Measurements from ENCODE around the gene NSL1. TPM values are rescaled to one million over a fixed set of nuclear protein-coding genes. Genes with fewer than 3 reads are reported as not detected.
"Not testable (repeated sequence)": the region's sequence is repeated elsewhere in the genome, so short reads cannot be mapped to it uniquely, and the experiment has no call there.

NSL1 gene
- total and polyA plus RNA-seq, 8 donors, result 5.4 to 16.2 (median 9.3) TPM

DNA sequence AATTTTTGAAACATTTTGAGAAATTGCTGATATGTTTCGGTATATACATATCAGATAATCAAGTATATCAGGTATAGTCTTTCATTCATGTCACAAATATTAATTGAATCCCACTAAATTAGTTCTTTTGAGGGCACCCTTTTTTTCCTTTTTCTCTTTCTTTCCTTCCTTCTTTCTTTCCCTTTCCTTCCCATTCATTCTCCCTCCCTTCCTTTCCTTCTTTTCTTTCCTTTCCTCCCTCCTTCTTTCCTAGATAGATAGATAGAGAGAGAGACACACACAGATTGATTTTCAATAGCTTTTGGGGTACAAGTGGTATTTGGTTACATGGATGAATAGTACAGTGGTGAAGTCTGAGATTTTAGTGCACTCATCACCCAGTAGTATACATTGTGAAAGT, 5.7 kb downstream of the NSL1 start:
- Histone ChIP-seq H3K9me3 (no peaks in the 10 kb centered on the region), H3K27ac (no peak overlapping the region), H3K36me3 (no peaks in the 10 kb centered on the region), H3K4me1 (peaks cover 4 to 13% (median 8%) of the 10 kb centered on the region in 3 donors), H3K27me3 (no peaks in the 10 kb centered on the region), H3K4me3 (no peak overlapping the region)
- DNase-seq (no peak), ATAC-seq (no peak), FAIRE-seq (no peak)
- intact Hi-C loops (cut with DNase I), result loop anchor here in 1 of 3 donors (5.0 kb wide), 1 partner anchor 119 kb away; no protein-coding TSS in a partner anchor
- WGBS, 2 donors, result 94 to 96% methylated on average over 1 of the region's 1 CpG
- TF ChIP-seq, protein P1, sequence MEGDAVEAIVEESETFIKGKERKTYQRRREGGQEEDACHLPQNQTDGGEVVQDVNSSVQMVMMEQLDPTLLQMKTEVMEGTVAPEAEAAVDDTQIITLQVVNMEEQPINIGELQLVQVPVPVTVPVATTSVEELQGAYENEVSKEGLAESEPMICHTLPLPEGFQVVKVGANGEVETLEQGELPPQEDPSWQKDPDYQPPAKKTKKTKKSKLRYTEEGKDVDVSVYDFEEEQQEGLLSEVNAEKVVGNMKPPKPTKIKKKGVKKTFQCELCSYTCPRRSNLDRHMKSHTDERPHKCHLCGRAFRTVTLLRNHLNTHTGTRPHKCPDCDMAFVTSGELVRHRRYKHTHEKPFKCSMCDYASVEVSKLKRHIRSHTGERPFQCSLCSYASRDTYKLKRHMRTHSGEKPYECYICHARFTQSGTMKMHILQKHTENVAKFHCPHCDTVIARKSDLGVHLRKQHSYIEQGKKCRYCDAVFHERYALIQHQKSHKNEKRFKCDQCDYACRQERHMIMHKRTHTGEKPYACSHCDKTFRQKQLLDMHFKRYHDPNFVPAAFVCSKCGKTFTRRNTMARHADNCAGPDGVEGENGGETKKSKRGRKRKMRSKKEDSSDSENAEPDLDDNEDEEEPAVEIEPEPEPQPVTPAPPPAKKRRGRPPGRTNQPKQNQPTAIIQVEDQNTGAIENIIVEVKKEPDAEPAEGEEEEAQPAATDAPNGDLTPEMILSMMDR (IDR thresholded peaks at IDR 0.05), result no peak

DNA sequence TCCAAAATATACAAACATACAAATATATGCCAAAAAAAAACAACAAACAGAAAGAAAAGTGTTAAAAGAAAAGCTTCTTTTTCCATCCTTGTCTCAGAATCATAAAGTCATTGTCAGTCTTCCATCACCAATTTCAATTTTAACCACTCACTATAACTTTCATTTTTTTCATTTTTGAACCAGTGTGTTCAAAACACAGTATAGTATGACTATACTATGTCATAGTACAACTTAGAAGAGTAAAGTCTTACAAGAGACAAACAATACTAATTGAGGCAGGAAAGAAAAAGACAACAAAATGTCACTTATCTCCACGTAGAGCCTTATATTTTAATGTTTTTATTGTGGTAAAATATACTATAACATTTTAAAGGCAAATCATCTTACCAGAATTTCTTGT, 7.6 kb downstream of the NSL1 start:
- Histone ChIP-seq H3K4me3 (no peak overlapping the region), H3K27ac (no peak overlapping the region), H3K36me3 (no peaks in the 10 kb centered on the region), H3K9me3 (no peaks in the 10 kb centered on the region), H3K27me3 (no peaks in the 10 kb centered on the region), H3K4me1 (peaks cover 0 to 2% (median 2%) of the 10 kb centered on the region in 3 donors)
- intact Hi-C loops (cut with DNase I), result no loop called here
- TF ChIP-seq, protein P1 (IDR thresholded peaks at IDR 0.05), result no peak
- WGBS, 2 donors, result 75 to 89% methylated on average over 1 of the region's 1 CpG
- FAIRE-seq (no peak), DNase-seq (no peak), ATAC-seq (no peak)

DNA sequence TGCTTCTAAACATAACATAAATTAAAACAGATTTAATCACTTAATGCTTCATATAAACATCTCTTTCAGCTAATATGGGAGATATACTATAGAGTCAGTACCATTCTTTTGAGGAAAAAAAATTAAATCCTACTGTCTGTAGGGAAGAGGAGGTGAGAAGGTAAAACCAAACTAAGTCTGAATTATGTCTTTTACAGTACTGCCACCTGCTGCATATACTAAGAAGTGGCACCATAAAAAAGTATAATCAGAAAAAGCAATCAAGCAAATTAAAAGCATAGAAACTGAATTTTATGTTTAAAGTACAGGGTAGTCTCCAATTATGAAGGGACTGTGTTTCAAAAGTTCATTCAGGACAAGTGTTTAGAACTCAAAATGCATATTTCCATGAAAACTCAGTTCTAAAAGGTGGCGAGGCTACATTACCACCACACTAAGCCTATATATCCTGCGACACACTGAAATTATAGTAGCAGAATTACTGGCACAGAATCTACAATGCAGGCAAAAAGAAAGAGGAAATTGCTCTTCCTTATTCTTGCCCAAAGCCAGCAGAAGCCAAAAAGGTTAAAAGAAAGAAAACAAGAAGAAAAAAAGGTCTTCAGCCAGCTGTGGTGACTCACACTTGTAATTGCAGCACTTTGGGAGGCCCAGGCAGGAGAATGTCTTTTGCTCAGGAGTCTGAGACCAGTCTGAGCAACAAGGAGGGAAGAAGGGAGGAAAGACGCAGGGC, 9.0 kb downstream of the NSL1 start:
- no peak overlapping the region for H3K4me3 ChIP-seq
- H3K36me3 ChIP-seq, result no peaks in the 10 kb centered on the region
- no peaks in the 10 kb centered on the region for H3K4me1 ChIP-seq
- H3K9me3 ChIP-seq, result no peaks in the 10 kb centered on the region
- H3K27ac ChIP-seq, result no peak overlapping the region
- no peak for DNase-seq
- TF ChIP-seq, protein P1 (IDR thresholded peaks at IDR 0.05), result peak in 3 of 4 donors; percentile 32 to 42 (median 33)
- no peak for FAIRE-seq
- 93 to 97% methylated on average over 3 of the region's 3 CpGs for WGBS, 2 donors
- no peaks in the 10 kb centered on the region for H3K27me3 ChIP-seq
- ATAC-seq, result peak in 3 of 4 donors; percentile 70 to 78 (median 77)
- intact Hi-C loops (cut with DNase I), result no loop called here

DNA sequence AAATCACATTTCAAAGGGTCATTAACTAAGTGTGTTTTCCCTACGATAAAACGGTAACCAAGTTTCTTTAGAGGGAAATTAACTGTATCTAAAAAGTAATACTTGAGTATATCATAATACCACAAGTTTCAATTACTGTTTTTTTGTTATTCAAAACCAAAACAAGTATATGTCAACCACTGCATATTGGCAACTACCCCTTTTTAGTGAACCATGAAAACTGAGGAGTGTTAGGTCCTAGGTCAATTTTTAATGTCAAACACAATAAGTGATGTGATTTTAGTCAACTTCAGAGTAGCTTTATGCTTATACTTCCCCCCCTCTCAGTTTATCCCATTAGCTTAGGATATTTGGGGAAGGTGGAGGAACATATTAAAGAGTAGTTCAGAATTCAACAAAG, 10.4 kb downstream of the NSL1 start:
- Histone ChIP-seq H3K9me3 (no peaks in the 10 kb centered on the region), H3K36me3 (no peaks in the 10 kb centered on the region), H3K4me3 (no peak overlapping the region), H3K4me1 (no peaks in the 10 kb centered on the region), H3K27ac (no peak overlapping the region), H3K27me3 (no peaks in the 10 kb centered on the region)
- WGBS, 2 donors, result 93 to 99% methylated on average over 2 of the region's 2 CpGs
- FAIRE-seq (no peak), DNase-seq (no peak), ATAC-seq (no peak)
- intact Hi-C loops (cut with DNase I), result no loop called here
- TF ChIP-seq, protein P1 (IDR thresholded peaks at IDR 0.05), result no peak

DNA sequence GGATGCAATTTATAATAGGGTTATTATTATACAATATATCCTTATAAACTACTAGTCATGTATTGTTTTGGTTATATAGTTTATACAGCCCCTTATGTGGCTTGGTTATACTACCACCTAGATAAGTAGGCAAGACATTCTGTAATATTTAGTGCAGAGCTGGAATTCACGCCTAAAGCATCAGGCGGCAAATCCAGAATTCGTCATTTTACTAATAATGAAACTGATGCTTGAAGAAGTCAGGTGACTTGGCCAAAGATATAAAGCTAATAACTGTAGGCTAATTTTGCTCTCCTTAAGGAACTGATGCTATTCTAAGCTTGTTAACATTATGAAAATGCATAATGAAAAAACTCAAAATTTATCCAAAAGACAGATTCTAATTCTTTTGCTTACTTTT, 10.8 kb downstream of the NSL1 start:
- DNase-seq (no peak), FAIRE-seq (no peak), ATAC-seq (no peak)
- Histone ChIP-seq H3K4me1 (no peaks in the 10 kb centered on the region), H3K4me3 (no peak overlapping the region), H3K27me3 (no peaks in the 10 kb centered on the region), H3K9me3 (no peaks in the 10 kb centered on the region), H3K27ac (no peak overlapping the region), H3K36me3 (no peaks in the 10 kb centered on the region)
- 92 to 98% methylated on average over 3 of the region's 3 CpGs for WGBS, 2 donors
- intact Hi-C loops (cut with DNase I), result no loop called here
- TF ChIP-seq, protein P1 (IDR thresholded peaks at IDR 0.05), result no peak

DNA sequence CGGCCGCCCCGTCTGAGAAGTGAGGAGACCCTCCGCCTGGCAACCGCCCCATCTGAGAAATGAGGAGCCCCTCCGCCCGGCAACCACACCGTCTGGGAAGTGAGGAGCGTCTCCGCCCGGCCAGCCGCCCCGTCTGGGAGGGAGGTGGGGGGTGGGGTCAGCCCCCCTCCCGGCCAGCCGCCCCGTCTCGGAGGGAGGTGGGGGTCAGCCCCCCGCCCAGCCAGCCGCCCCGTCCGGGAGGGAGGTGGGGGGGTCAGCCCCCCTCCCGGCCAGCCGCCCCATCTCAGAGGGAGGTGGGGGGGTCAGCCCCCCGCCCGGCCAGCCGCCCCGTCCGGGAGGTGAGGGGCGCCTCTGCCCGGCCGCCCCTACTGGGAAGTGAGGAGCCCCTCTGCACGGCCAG, 12.5 kb downstream of the NSL1 start:
- intact Hi-C loops (cut with DNase I), result not testable (repeated sequence)

More for the DNA sequence above, 12.5 kb downstream of the NSL1 start:
- not testable (repeated sequence) for H3K4me1 ChIP-seq, FAIRE-seq, H3K9me3 ChIP-seq, H3K36me3 ChIP-seq, H3K27me3 ChIP-seq, H3K4me3 ChIP-seq, H3K27ac ChIP-seq, ATAC-seq
- peak in 2 of 6 donors; percentile 17 to 74 for DNase-seq
- 98% methylated on average over 31 of the region's 32 CpGs; no CpG with 5 or more reads in 1 of the 2 donors for whole genome bisulfite sequencing, 2 donors
